Upper lobe of left lung (tissue), 6 donors: ENCODE results near the gene HOXA5. TPM values are rescaled to one million over a fixed set of nuclear protein-coding genes. Genes with fewer than 3 reads are reported as not detected.

ENCODE experiments used
- ATAC-seq, 2 donors: fragments of 200-7000 bp; cut with Tn5 transposase; one replicate each; pipeline ENCODE4 v1.9.1; 2022; ENCODE audit warnings: mild to moderate bottlenecking in 2 of 2, moderate library complexity in 2 of 2; ENCODE audit not compliant: low FRiP score in 2 of 2
- DNase-seq, 2 donors: peaks; one replicate each; pipeline ENCODE4 v3.0.0-alpha.2; 2019 to 2020
- H3K27ac ChIP-seq, 4 donors: fragments of 200-600 bp; sonication (generic); one replicate each; pipeline ENCODE4 v1.5.1; 2016 to 2019
- H3K27me3 ChIP-seq, 4 donors: fragments of 200-600 bp; sonication (generic); one replicate each; pipeline ENCODE4 v1.5.1; 2017 to 2019
- H3K36me3 ChIP-seq, 4 donors: fragments of 200-600 bp; sonication (generic); one replicate each; pipeline ENCODE4 v1.5.1; 2016 to 2019
- H3K4me1 ChIP-seq, 4 donors: fragments of 200-600 bp; sonication (generic); one replicate each; pipeline ENCODE4 v1.5.1; 2018 to 2019
- H3K4me3 ChIP-seq, 4 donors: fragments of 200-600 bp; sonication (generic); one replicate each; pipeline ENCODE4 v1.5.1; 2017 to 2019; ENCODE audit warnings: mild to moderate bottlenecking in 2 of 4, moderate library complexity in 1 of 4
- H3K9me3 ChIP-seq, 4 donors: fragments of 200-600 bp; sonication (generic); one replicate each; pipeline ENCODE4 v1.5.1; 2018 to 2019
- EP300 ChIP-seq, 4 donors: sonication (generic); formaldehyde crosslinking; IDR thresholded peaks; one replicate each; pipeline ENCODE4 v1.5.1; 2017; ENCODE audit warnings: antibody characterized with exemption in 4 of 4, control low read depth in 2 of 4
- POLR2A ChIP-seq, 4 donors: fragments of 450-650 bp; IDR thresholded peaks; one replicate each; pipeline ENCODE4 v1.5.1; 2016 to 2017; ENCODE audit warnings: antibody characterized with exemption in 4 of 4, mild to moderate bottlenecking in 2 of 4
- POLR2AphosphoS5 ChIP-seq, 2 donors: sonication (generic); formaldehyde crosslinking; IDR thresholded peaks; one replicate each; pipeline ENCODE4 v1.5.1; 2017; ENCODE audit warnings: antibody characterized with exemption in 2 of 2
- WGBS, 2 donors: methylation state at CpG; one replicate each; pipeline ENCODE4 v1.1.5; 2017 to 2018; 5-methylcytosine and 5-hydroxymethylcytosine counted together
- total RNA-seq, 6 donors: library from RNA; depleted of rRNA in 4 of 6; stranded (reverse); fragments of >200 nt in 4 of 6; gene quantifications; one replicate each; pipeline versions ENCODE4 v1.1.0 to v1.2.1, GENCODE V29; 2016 to 2021
- TF ChIP-seq, protein P1 (sequence below), 6 experiments: fragments of 450-650 bp in 4 of 6; fragments of 200-600 bp in 2 of 6; sonication (generic) in 2 of 6; IDR thresholded peaks; one replicate each; pipeline ENCODE4 v1.5.1; 2016 to 2019; ENCODE audit warnings: antibody characterized with exemption in 6 of 6
- donor health status: DM: no; HTN: no; CAD: no; lungs with moderate emphysema.
- donor health status: DM: no; HTN: yes; CAD: no; lungs with severe emphysema.

Gene HOXA5
- total RNA-seq, 6 donors from 2014 or later: 7.8 to 79.9 (median 16.9) TPM

- H3K27me3 ChIP-seq: peaks cover 0 to 91% (median 58%) of the 10 kb centered on the region in 4 donors
- ATAC-seq: no peak
- TF ChIP-seq POLR2AphosphoS5 (IDR thresholded peaks at IDR 0.05): no peak
- no peak for TF ChIP-seq EP300 (IDR thresholded peaks at IDR 0.05)
- TF ChIP-seq, protein P1, sequence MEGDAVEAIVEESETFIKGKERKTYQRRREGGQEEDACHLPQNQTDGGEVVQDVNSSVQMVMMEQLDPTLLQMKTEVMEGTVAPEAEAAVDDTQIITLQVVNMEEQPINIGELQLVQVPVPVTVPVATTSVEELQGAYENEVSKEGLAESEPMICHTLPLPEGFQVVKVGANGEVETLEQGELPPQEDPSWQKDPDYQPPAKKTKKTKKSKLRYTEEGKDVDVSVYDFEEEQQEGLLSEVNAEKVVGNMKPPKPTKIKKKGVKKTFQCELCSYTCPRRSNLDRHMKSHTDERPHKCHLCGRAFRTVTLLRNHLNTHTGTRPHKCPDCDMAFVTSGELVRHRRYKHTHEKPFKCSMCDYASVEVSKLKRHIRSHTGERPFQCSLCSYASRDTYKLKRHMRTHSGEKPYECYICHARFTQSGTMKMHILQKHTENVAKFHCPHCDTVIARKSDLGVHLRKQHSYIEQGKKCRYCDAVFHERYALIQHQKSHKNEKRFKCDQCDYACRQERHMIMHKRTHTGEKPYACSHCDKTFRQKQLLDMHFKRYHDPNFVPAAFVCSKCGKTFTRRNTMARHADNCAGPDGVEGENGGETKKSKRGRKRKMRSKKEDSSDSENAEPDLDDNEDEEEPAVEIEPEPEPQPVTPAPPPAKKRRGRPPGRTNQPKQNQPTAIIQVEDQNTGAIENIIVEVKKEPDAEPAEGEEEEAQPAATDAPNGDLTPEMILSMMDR (IDR thresholded peaks at IDR 0.05): no peak
- no peak for TF ChIP-seq POLR2A (IDR thresholded peaks at IDR 0.05)
- peaks cover 25 to 33% (median 25%) of the 10 kb centered on the region in 4 donors for H3K4me1 ChIP-seq
- no peaks in the 10 kb centered on the region for H3K36me3 ChIP-seq
- H3K4me3 ChIP-seq: no peak overlapping the region
- H3K27ac ChIP-seq: no peak overlapping the region
- DNase-seq: no peak
- H3K9me3 ChIP-seq: peaks cover 0 to 6% (median 0%) of the 10 kb centered on the region in 4 donors
- 83 to 90% methylated on average over 5 of the region's 5 CpGs for WGBS, 2 donors
Observed at GRCh38 chr7:27177795-27178320, 34.4 kb upstream of the HOXA5 start.

GRCh38 chr7:27176962-27177794, 33.7 kb upstream of the HOXA5 start:
- H3K4me3 ChIP-seq: no peak overlapping the region
- peaks cover under 1 to 91% (median 60%) of the 10 kb centered on the region in 4 donors for H3K27me3 ChIP-seq
- H3K9me3 ChIP-seq: peaks cover 0 to 6% (median 0%) of the 10 kb centered on the region in 4 donors
- no peak for ATAC-seq
- peak; percentile 15 to 55 for DNase-seq
- peaks cover 25 to 36% (median 31%) of the 10 kb centered on the region in 4 donors for H3K4me1 ChIP-seq
- TF ChIP-seq EP300 (IDR thresholded peaks at IDR 0.05): no peak
- TF ChIP-seq POLR2A (IDR thresholded peaks at IDR 0.05): no peak
- no peak for TF ChIP-seq POLR2AphosphoS5 (IDR thresholded peaks at IDR 0.05)
- TF ChIP-seq, protein P1 (IDR thresholded peaks at IDR 0.05): no peak
- H3K27ac ChIP-seq: no peak overlapping the region
- WGBS, 2 donors: 73 to 87% methylated on average over 21 to 22 of the region's 22 CpGs
- H3K36me3 ChIP-seq: no peaks in the 10 kb centered on the region

- DNase-seq (no peak), ATAC-seq (no peak)
- H3K27me3 ChIP-seq: peaks cover 2 to 92% (median 63%) of the 10 kb centered on the region in 4 donors
- TF ChIP-seq POLR2AphosphoS5 (IDR thresholded peaks at IDR 0.05) (no peak), POLR2A (IDR thresholded peaks at IDR 0.05) (no peak), EP300 (IDR thresholded peaks at IDR 0.05) (no peak)
- TF ChIP-seq, protein P1 (IDR thresholded peaks at IDR 0.05): no peak
- H3K4me1 ChIP-seq: peaks cover 27 to 41% (median 33%) of the 10 kb centered on the region in 4 donors
- peaks cover 0 to 6% (median 0%) of the 10 kb centered on the region in 4 donors for H3K9me3 ChIP-seq
- H3K36me3 ChIP-seq: no peaks in the 10 kb centered on the region
- no peak overlapping the region for H3K4me3 ChIP-seq
- H3K27ac ChIP-seq: no peak overlapping the region
- WGBS, 2 donors: 80 to 85% methylated on average over 1 to 3 of the region's 3 CpGs
Observed at GRCh38 chr7:27176524-27176845, 33.0 kb upstream of the HOXA5 start.

DNA sequence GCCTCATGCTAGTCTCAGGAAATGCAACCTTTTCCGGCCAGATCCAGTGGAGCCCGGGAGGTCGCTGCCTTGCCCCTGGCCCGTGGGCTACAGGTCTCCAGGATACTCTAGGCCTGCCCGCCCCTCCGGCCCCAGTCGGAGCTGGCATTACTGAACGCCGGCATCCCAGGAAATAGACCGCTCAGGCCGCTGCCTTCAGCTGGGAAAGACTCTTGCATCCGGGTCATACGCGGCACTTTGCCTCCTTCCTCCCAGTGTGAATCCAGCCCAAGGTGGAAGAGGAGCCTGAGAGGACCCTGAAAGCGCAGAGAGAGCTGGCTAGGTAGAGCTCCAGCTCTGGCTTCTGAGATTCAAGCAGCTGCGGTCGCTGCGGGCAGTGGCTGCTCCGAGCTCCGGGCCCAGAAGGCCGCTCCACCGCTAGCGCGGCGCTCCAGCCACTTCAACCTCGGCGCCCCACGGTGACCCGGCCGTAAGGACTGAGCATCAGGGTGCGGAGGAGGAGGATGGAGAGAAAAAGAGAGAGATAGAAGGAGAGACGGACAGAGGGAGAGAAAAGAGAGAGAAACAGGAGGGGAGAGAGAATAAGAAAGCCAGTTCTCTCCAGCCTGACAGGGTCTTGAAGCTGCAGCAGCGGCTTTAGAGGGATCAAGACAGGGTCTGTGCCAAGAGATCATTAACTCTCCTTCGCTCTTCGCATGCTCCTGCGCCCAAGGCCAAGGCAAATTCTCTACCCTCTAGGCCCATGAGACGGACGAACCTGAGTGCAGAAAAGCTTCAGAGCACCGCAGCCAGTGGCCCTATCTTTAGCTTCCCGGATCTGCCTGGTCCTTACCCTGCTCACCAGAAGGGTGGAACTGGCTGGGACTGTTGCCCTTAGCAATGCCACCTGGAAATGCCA, 32.4 kb upstream of the HOXA5 start:
- WGBS, 2 donors: 41 to 70% methylated on average over 23 to 36 of the region's 40 CpGs
- TF ChIP-seq, protein P1 (IDR thresholded peaks at IDR 0.05): no peak
- TF ChIP-seq EP300 (IDR thresholded peaks at IDR 0.05) (no peak), POLR2AphosphoS5 (IDR thresholded peaks at IDR 0.05) (no peak), POLR2A (IDR thresholded peaks at IDR 0.05) (no peak)
- H3K27me3 ChIP-seq: peaks cover 2 to 96% (median 67%) of the 10 kb centered on the region in 4 donors
- DNase-seq (peak; percentile 16 to 76), ATAC-seq (no peak)
- H3K36me3 ChIP-seq: no peaks in the 10 kb centered on the region
- no peak overlapping the region for H3K4me3 ChIP-seq
- no peak overlapping the region for H3K27ac ChIP-seq
- H3K4me1 ChIP-seq: peaks cover 27 to 45% (median 33%) of the 10 kb centered on the region in 4 donors
- peaks cover 0 to 6% (median 0%) of the 10 kb centered on the region in 4 donors for H3K9me3 ChIP-seq
